WTC11 (cell line): ENCODE measurements around the gene OSBPL6. TPM values are rescaled to one million over a fixed set of nuclear protein-coding genes. Genes with fewer than 3 reads are reported as not detected.

Experiments used
- ATAC-seq: fragments of 200-7000 bp; cut with Tn5 transposase; 2 replicates; pipeline ENCODE4 v1.10.0; 2021; ENCODE audit warnings: mild to moderate bottlenecking, moderate library complexity
- CTCF ChIA-PET: fragments of 300-600 bp; sonication (Branson Sonifier 250); formaldehyde crosslinking; loops from one replicate; lab custom pipeline; 2021; ENCODE audit warnings: antibody characterized with exemption; lab: Charles Lee
- POLR2A ChIA-PET: fragments of 350-600 bp; sonication (Branson Sonifier 250); formaldehyde crosslinking; loops from one replicate; lab custom pipeline; 2021; ENCODE audit warnings: antibody characterized with exemption; lab: Charles Lee
- DNase-seq: peaks from one replicate; pipeline ENCODE4 v3.0.0; 2021; ENCODE audit warnings: low spot score
- H3K27ac Mint-ChIP-seq: 2 replicates; pipeline ENCODE4 v1.8.0; 2021; ENCODE audit warnings: mixed read lengths
- H3K27me3 Mint-ChIP-seq: 2 replicates; pipeline ENCODE4 v1.8.0; 2021; ENCODE audit warnings: low read depth, mild to moderate bottlenecking, moderate library complexity, mixed read lengths
- H3K36me3 Mint-ChIP-seq: 2 replicates; pipeline ENCODE4 v1.8.0; 2021; ENCODE audit warnings: mixed read lengths
- H3K4me1 Mint-ChIP-seq: 2 replicates; pipeline ENCODE4 v1.8.0; 2022; ENCODE audit warnings: mixed read lengths
- H3K4me3 Mint-ChIP-seq: 2 replicates; pipeline ENCODE4 v1.8.0; 2021; ENCODE audit warnings: mild to moderate bottlenecking, moderate library complexity, mixed read lengths
- H3K9me3 Mint-ChIP-seq: 2 replicates; pipeline ENCODE4 v1.8.0; 2021; ENCODE audit warnings: mixed read lengths
- ESRRA ChIP-seq: sonication (generic); formaldehyde crosslinking; IDR thresholded peaks from 2 replicates; pipeline ENCODE4 v1.8.1; 2022; ENCODE audit warnings: mild to moderate bottlenecking, missing genetic modification reagents, borderline replicate concordance
- FOXK1 ChIP-seq: sonication (generic); formaldehyde crosslinking; IDR thresholded peaks from 2 replicates; pipeline ENCODE4 v1.8.0; 2022; ENCODE audit warnings: mild to moderate bottlenecking, moderate library complexity, missing genetic modification reagents
- JUN ChIP-seq: sonication (generic); formaldehyde crosslinking; IDR thresholded peaks from 2 replicates; pipeline ENCODE4 v1.8.0; 2023; ENCODE audit warnings: mild to moderate bottlenecking, missing genetic modification reagents
- KAT7 ChIP-seq: sonication (generic); formaldehyde crosslinking; IDR thresholded peaks from 2 replicates; pipeline ENCODE4 v1.8.1; 2023; ENCODE audit warnings: missing genetic modification reagents, mild to moderate bottlenecking, borderline replicate concordance
- MXD4 ChIP-seq: fragments of 250-450 bp; sonication (Bioruptor Pico); IDR thresholded peaks from 2 replicates; pipeline ENCODE4 v1.8.0; 2021; ENCODE audit warnings: mild to moderate bottlenecking, moderate library complexity, borderline replicate concordance
- MYBL2 ChIP-seq: sonication (generic); formaldehyde crosslinking; IDR thresholded peaks from 2 replicates; pipeline ENCODE4 v1.8.1; 2023; ENCODE audit warnings: mild to moderate bottlenecking, moderate library complexity, missing genetic modification reagents
- NFATC4 ChIP-seq: fragments of 250-450 bp; sonication (Bioruptor Pico); IDR thresholded peaks from 2 replicates; pipeline ENCODE4 v1.9.0; 2021; ENCODE audit warnings: mild to moderate bottlenecking
- NR1H2 ChIP-seq: sonication (generic); formaldehyde crosslinking; IDR thresholded peaks from 2 replicates; pipeline ENCODE4 v1.9.0; 2021; ENCODE audit warnings: mild to moderate bottlenecking, moderate library complexity, missing genetic modification reagents
- SMAD3 ChIP-seq: sonication (generic); formaldehyde crosslinking; IDR thresholded peaks from 2 replicates; pipeline ENCODE4 v1.8.0; 2022; ENCODE audit warnings: missing genetic modification reagents, mild to moderate bottlenecking, borderline replicate concordance
- TCF7 ChIP-seq: sonication (generic); formaldehyde crosslinking; IDR thresholded peaks from 2 replicates; pipeline ENCODE4 v1.8.0; 2022; ENCODE audit warnings: mild to moderate bottlenecking, low read depth, missing genetic modification reagents, moderate library complexity
- TEAD4 ChIP-seq: sonication (generic); formaldehyde crosslinking; IDR thresholded peaks from 2 replicates; pipeline ENCODE4 v1.8.0; 2022; ENCODE audit warnings: mild to moderate bottlenecking, missing genetic modification reagents
- ZNF219 ChIP-seq: sonication (generic); formaldehyde crosslinking; IDR thresholded peaks from 2 replicates; pipeline ENCODE4 v1.8.0; 2023; ENCODE audit warnings: missing genetic modification reagents, mild to moderate bottlenecking, borderline replicate concordance
- ZNF232 ChIP-seq: sonication (generic); formaldehyde crosslinking; IDR thresholded peaks from 2 replicates; pipeline ENCODE4 v1.8.0; 2022; ENCODE audit warnings: mild to moderate bottlenecking, missing genetic modification reagents
- ZNF671 ChIP-seq: fragments of 250-450 bp; sonication (Bioruptor Pico); IDR thresholded peaks from 2 replicates; pipeline ENCODE4 v1.8.0; 2021; ENCODE audit warnings: mild to moderate bottlenecking
- total RNA-seq: library from RNA; stranded (reverse); gene quantifications from 3 replicates; pipeline ENCODE4 v1.2.3, GENCODE V29; 2021
- TF ChIP-seq, protein P1 (sequence below): sonication (generic); formaldehyde crosslinking; IDR thresholded peaks from 2 replicates; pipeline ENCODE4 v1.8.1; 2023; ENCODE audit warnings: mild to moderate bottlenecking, missing genetic modification reagents, moderate library complexity
- TF ChIP-seq, protein P2 (sequence below): sonication (generic); formaldehyde crosslinking; IDR thresholded peaks from 2 replicates; pipeline ENCODE4 v1.8.0; 2023; ENCODE audit warnings: mild to moderate bottlenecking, missing genetic modification reagents
- TF ChIP-seq, protein P3 (sequence below): sonication (generic); formaldehyde crosslinking; IDR thresholded peaks from 2 replicates; pipeline ENCODE4 v1.8.1; 2022; ENCODE audit warnings: mild to moderate bottlenecking, missing genetic modification reagents, moderate library complexity, borderline replicate concordance
- TF ChIP-seq, protein P4 (sequence below): sonication (generic); formaldehyde crosslinking; IDR thresholded peaks from 2 replicates; pipeline ENCODE4 v1.8.1; 2022; ENCODE audit warnings: low read depth, missing genetic modification reagents, borderline replicate concordance
- TF ChIP-seq, protein P5 (sequence below): sonication (generic); formaldehyde crosslinking; IDR thresholded peaks from 2 replicates; pipeline ENCODE4 v1.8.1; 2022; ENCODE audit warnings: mild to moderate bottlenecking, moderate library complexity, missing genetic modification reagents
- TF ChIP-seq, protein P6 (sequence below): sonication (generic); formaldehyde crosslinking; IDR thresholded peaks from 2 replicates; pipeline ENCODE4 v1.8.0; 2022; ENCODE audit warnings: mild to moderate bottlenecking, missing genetic modification reagents
- TF ChIP-seq, protein P7 (sequence below): fragments of 250-450 bp; sonication (Bioruptor Pico); IDR thresholded peaks from 2 replicates; pipeline ENCODE4 v1.8.0; 2021; ENCODE audit warnings: mild to moderate bottlenecking
- TF ChIP-seq, protein P8 (sequence below): sonication (generic); formaldehyde crosslinking; IDR thresholded peaks from 2 replicates; pipeline ENCODE4 v1.8.0; 2022; ENCODE audit warnings: mild to moderate bottlenecking, missing genetic modification reagents

OSBPL6 gene
- total RNA-seq, 1 experiment from 2014 or later = 9.2 TPM

DNA sequence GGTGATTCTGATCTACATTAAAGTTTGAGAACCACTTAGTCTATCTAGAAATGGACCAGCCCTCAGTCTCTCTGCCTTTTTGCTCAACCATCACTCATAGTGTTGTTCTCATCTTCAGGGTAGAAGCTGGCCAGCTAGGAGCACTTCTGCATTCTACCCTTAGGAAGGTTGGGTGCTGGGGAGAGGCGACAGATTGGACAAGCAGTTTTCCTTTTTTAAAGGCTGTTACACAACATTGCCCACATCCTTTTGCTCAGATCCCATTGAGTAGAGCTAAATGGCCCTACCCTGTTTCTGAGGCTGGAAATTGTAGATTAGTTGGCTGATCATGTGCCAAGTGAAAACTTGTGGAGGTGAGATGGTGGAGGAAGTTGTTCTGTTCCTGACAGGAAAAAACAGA is 35.6 kb downstream of the OSBPL6 start (continued):
- TF ChIP-seq NR1H2 (CRISPR knock-in tag) (no peak), NFATC4 (CRISPR knock-in tag) (no peak), SMAD3 (CRISPR knock-in tag) (no peak), ZNF232 (CRISPR knock-in tag) (no peak)
- TF ChIP-seq, protein P1, sequence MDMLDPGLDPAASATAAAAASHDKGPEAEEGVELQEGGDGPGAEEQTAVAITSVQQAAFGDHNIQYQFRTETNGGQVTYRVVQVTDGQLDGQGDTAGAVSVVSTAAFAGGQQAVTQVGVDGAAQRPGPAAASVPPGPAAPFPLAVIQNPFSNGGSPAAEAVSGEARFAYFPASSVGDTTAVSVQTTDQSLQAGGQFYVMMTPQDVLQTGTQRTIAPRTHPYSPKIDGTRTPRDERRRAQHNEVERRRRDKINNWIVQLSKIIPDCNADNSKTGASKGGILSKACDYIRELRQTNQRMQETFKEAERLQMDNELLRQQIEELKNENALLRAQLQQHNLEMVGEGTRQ (CRISPR knock-in tag) = no peak
- TF ChIP-seq, protein P2, sequence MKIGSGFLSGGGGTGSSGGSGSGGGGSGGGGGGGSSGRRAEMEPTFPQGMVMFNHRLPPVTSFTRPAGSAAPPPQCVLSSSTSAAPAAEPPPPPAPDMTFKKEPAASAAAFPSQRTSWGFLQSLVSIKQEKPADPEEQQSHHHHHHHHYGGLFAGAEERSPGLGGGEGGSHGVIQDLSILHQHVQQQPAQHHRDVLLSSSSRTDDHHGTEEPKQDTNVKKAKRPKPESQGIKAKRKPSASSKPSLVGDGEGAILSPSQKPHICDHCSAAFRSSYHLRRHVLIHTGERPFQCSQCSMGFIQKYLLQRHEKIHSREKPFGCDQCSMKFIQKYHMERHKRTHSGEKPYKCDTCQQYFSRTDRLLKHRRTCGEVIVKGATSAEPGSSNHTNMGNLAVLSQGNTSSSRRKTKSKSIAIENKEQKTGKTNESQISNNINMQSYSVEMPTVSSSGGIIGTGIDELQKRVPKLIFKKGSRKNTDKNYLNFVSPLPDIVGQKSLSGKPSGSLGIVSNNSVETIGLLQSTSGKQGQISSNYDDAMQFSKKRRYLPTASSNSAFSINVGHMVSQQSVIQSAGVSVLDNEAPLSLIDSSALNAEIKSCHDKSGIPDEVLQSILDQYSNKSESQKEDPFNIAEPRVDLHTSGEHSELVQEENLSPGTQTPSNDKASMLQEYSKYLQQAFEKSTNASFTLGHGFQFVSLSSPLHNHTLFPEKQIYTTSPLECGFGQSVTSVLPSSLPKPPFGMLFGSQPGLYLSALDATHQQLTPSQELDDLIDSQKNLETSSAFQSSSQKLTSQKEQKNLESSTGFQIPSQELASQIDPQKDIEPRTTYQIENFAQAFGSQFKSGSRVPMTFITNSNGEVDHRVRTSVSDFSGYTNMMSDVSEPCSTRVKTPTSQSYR = no peak

DNA sequence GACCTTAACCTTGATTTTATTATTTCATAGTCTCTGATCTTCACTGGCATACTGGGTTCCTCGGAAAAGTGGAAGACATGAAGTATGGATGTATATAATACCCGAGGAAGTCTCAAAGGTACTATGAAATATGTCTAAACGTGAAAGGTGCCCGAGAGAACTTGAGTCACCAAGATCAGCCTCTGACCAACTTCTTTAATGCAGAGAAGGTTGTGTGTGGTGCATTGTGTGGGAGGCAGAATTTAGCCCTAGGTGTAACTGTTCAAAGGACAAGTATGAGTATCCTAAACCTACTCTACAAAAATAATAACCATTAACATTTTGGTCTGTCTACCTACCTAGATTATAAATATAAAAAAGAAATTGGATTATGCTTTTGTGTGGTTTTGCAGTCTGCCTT is 36.1 kb downstream of the OSBPL6 start:
- no peak overlapping the region for H3K4me3 Mint-ChIP-seq
- TF ChIP-seq FOXK1 (CRISPR knock-in tag) (no peak), MYBL2 (CRISPR knock-in tag) (no peak), ZNF671 (CRISPR knock-in tag) (no peak), TCF7 (CRISPR knock-in tag) (no peak), TEAD4 (CRISPR knock-in tag) (no peak), MXD4 (no peak), ESRRA (CRISPR knock-in tag) (no peak), ZNF219 (CRISPR knock-in tag) (no peak), JUN (CRISPR knock-in tag) (no peak), KAT7 (CRISPR knock-in tag) (no peak)
- TF ChIP-seq, protein P3, sequence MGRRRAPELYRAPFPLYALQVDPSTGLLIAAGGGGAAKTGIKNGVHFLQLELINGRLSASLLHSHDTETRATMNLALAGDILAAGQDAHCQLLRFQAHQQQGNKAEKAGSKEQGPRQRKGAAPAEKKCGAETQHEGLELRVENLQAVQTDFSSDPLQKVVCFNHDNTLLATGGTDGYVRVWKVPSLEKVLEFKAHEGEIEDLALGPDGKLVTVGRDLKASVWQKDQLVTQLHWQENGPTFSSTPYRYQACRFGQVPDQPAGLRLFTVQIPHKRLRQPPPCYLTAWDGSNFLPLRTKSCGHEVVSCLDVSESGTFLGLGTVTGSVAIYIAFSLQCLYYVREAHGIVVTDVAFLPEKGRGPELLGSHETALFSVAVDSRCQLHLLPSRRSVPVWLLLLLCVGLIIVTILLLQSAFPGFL (CRISPR knock-in tag) = no peak
- TF ChIP-seq, protein P4, sequence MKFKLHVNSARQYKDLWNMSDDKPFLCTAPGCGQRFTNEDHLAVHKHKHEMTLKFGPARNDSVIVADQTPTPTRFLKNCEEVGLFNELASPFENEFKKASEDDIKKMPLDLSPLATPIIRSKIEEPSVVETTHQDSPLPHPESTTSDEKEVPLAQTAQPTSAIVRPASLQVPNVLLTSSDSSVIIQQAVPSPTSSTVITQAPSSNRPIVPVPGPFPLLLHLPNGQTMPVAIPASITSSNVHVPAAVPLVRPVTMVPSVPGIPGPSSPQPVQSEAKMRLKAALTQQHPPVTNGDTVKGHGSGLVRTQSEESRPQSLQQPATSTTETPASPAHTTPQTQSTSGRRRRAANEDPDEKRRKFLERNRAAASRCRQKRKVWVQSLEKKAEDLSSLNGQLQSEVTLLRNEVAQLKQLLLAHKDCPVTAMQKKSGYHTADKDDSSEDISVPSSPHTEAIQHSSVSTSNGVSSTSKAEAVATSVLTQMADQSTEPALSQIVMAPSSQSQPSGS (CRISPR knock-in tag) = no peak
- TF ChIP-seq, protein P5, sequence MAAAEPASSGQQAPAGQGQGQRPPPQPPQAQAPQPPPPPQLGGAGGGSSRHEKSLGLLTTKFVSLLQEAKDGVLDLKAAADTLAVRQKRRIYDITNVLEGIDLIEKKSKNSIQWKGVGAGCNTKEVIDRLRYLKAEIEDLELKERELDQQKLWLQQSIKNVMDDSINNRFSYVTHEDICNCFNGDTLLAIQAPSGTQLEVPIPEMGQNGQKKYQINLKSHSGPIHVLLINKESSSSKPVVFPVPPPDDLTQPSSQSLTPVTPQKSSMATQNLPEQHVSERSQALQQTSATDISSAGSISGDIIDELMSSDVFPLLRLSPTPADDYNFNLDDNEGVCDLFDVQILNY (CRISPR knock-in tag) = no peak
- TF ChIP-seq, protein P6, sequence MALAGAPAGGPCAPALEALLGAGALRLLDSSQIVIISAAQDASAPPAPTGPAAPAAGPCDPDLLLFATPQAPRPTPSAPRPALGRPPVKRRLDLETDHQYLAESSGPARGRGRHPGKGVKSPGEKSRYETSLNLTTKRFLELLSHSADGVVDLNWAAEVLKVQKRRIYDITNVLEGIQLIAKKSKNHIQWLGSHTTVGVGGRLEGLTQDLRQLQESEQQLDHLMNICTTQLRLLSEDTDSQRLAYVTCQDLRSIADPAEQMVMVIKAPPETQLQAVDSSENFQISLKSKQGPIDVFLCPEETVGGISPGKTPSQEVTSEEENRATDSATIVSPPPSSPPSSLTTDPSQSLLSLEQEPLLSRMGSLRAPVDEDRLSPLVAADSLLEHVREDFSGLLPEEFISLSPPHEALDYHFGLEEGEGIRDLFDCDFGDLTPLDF = no peak
- TF ChIP-seq, protein P7, sequence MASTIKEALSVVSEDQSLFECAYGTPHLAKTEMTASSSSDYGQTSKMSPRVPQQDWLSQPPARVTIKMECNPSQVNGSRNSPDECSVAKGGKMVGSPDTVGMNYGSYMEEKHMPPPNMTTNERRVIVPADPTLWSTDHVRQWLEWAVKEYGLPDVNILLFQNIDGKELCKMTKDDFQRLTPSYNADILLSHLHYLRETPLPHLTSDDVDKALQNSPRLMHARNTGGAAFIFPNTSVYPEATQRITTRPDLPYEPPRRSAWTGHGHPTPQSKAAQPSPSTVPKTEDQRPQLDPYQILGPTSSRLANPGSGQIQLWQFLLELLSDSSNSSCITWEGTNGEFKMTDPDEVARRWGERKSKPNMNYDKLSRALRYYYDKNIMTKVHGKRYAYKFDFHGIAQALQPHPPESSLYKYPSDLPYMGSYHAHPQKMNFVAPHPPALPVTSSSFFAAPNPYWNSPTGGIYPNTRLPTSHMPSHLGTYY = no peak
- TF ChIP-seq, protein P8, sequence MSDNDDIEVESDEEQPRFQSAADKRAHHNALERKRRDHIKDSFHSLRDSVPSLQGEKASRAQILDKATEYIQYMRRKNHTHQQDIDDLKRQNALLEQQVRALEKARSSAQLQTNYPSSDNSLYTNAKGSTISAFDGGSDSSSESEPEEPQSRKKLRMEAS (CRISPR knock-in tag) = no peak
- peaks cover 18% of the 10 kb centered on the region for H3K4me1 Mint-ChIP-seq
- ChIA-PET CTCF (no interaction called here), POLR2A (no interaction called here)
- H3K9me3 Mint-ChIP-seq = peaks cover 5% of the 10 kb centered on the region; the same call in 1 of the 2 replicates
- H3K27ac Mint-ChIP-seq = no peak overlapping the region
- no peaks in the 10 kb centered on the region for H3K27me3 Mint-ChIP-seq
- no peak for DNase-seq
- ATAC-seq = no peak
- H3K36me3 Mint-ChIP-seq = no peaks in the 10 kb centered on the region
